Measurements from ENCODE around the gene MRLN. TPM values are rescaled to one million over a fixed set of nuclear protein-coding genes. Genes with fewer than 3 reads are reported as not detected.

Gene MRLN
- total RNA-seq, 1 experiment from 2014 or later, result not detected

GRCh38 chr10:59706851-59707797 lies 46.1 kb downstream of the MRLN start:
- DNase-seq (ENCODE audit: low spot score), result no peak

DNA sequence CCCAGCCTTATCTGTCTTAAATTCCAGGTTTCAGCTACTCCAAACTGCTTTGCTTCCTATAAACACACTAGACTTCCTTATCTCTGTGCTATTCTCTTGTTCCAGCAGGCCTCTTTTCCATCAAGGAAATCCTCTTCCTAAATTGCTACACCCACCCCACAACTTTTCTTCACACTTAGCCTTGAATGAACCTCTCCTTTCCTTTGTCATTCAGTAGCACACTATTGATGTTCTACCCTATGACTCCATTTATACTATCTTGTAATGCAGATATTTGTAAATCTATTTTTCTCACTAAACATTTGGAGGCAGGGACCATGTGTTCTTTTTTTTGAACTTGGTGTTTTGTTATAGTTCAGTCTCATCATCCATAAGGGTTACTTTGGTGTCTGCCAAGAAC lies 47.3 kb downstream of the MRLN start:
- DNase-seq (ENCODE audit: low spot score), result no peak

DNA sequence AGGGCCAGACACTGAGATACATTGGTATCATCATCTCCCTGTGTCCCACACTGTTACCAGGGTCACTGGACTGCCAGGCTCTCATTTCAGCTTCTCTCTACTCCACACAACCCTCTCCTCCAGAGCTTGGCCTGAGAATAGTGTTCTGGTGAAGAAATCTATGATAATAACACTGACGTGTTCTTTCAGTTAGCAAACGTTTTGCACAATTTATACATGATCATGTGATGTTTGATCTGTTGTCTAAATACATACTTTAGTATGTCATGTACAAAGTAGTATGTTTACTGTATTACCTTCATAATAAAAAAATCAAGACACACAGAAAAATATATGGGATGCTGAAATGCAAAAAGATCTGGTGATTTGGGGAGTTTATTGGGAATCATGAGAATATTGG lies 48.6 kb downstream of the MRLN start:
- no peak for DNase-seq (ENCODE audit: low spot score)

GRCh38 chr10:59702347-59702746 lies 50.9 kb downstream of the MRLN start:
- DNase-seq (ENCODE audit: low spot score), result no peak

- no peak for DNase-seq (ENCODE audit: low spot score)
Measured at GRCh38 chr10:59700709-59701108, 52.5 kb downstream of the MRLN start.

DNA sequence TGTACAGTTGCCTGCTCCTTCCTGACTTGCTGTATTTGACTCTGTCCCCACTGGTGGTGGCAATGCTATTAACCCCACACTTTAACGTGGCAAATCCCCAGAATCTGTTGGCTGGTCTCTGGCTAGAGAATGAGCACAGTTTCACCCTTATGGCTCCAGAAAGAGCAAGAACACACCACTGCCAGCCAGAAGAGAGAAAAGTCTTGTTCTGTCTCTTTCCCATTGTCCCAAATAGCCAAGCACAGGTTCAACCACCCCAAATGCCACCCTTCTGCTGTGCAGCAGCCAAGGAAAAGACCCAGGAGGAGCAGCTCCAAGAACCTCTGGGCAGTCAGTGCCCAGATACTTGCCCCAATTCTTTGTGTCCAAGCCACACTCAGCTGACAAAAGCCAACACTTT lies 54.9 kb downstream of the MRLN start:
- DNase-seq (ENCODE audit: low spot score), result no peak

DNA sequence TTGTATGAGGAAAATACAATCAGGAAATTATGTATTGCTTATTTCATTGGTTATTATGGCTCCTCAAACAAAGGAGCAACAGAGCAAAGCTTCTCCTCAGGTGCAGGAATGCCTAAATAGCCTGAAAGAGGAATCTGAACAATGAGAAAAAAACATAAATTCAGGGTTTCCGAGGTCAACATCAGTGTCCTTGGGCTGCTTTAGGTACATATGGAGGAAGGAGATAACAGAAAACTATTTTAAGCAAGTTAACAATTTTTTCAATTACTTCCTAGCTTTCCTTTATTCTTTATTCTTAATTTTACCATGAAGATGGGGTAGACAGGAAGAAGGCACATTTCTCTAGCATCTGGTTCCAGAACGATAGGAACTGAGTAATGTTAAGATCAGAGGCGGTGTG lies 57.6 kb downstream of the MRLN start:
- no peak for DNase-seq (ENCODE audit: low spot score)

GRCh38 chr10:59694936-59695335 lies 58.3 kb downstream of the MRLN start:
- DNase-seq (ENCODE audit: low spot score), result no peak

DNA sequence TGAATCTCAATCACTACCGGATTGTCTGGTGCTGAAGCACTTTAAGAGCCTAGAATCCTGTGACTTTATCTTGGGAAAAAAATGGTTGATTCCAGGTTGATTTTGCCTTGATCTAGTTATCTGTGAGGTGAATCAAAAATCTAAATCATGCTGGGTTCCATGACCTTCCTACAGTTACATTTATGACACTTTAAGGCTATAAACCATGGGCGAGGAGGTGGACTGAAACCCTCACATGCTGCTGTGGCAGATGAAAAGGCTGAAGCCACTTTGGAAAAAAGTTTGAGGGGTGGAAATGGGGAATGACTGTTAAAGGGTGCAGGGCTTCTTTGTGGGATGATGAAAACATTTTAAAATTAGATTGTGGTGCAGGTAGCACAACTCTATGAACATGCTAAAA lies 61.1 kb downstream of the MRLN start:
- DNase-seq (ENCODE audit: low spot score), result no peak

- peak; percentile 52 for DNase-seq (ENCODE audit: low spot score)
Measured at GRCh38 chr10:59688921-59689351, 64.3 kb downstream of the MRLN start.

- DNase-seq (ENCODE audit: low spot score), result no peak
Measured at GRCh38 chr10:59687657-59688056, 65.6 kb downstream of the MRLN start.

Other genes starting within 250 kb of the MRLN start
- gene SLC16A9, start 43.6 kb downstream of the MRLN start, total RNA-seq (2014; rRNA removed; shearing (Covaris generic)), result 28.7 and 34.1 TPM in 2 replicates
- gene CCDC6, start 153.1 kb upstream of the MRLN start, total RNA-seq (2014; rRNA removed; shearing (Covaris generic)), result 16.7 and 18.2 TPM in 2 replicates

Measured in A172 (cell line).